ENCODE measurements around the gene DGKQ.

The DGKQ gene

DNA sequence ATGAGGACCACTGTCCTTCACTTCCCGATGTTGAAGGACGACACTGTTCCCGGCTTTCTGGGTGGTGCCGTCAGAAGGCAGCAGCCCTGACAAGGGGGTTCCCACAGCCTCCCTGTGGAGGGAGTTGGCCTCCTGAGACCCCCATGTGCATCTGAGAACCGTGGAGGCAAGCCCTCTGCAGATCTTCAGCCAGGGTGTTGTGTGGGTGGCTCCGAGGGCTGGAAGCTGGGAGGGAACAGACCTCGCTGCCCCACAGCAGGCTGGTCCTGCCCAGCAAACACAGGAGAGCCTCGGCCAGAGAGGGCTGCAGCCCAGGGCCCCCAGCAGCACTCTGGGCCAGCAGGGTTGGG lies 16.2 kb downstream of the DGKQ start:
- Histone ChIP-seq H3K27me3 (ENCODE audit: insufficient read depth, low read length) (no peaks in the 10 kb centered on the region), H3K27ac (ENCODE audit: low read depth, low read length) (no peak overlapping the region), H4K91ac (ENCODE audit: low read depth, low read length) (no peak overlapping the region), H3K18ac (ENCODE audit: low read length) (no peak overlapping the region), H2AK5ac (ENCODE audit: low read length) (no peak overlapping the region), H2AFZ (ENCODE audit: insufficient read depth, low read length, poor library complexity) (no peak overlapping the region), H3K79me2 (ENCODE audit: control insufficient read depth, insufficient read depth, low read length, poor library complexity) (no peaks in the 10 kb centered on the region), H4K12ac (ENCODE audit: low read depth, low read length) (no peak overlapping the region), H3K4me1 (ENCODE audit: control insufficient read depth in 1 of 2, insufficient read depth in 2 of 2, low read length in 2 of 2) (no peaks in the 10 kb centered on the region), H3K4me2 (ENCODE audit: low read length) (no peak overlapping the region), H3K9me3 (ENCODE audit: insufficient read depth, low read depth, low read length) (peaks cover 2% of the 10 kb centered on the region), H2BK12ac (ENCODE audit: low read length) (no peak overlapping the region), H3K4me3 (ENCODE audit: low read depth, low read length) (no peak overlapping the region), H3K36me3 (ENCODE audit: control insufficient read depth in 1 of 2, insufficient read depth in 2 of 2, low read length in 2 of 2) (peaks cover 14 to 17% of the 10 kb centered on the region in 2 experiments), H2BK5ac (ENCODE audit: low read depth, low read length, poor library complexity) (no peak overlapping the region), H3K4ac (ENCODE audit: low read depth, low read length) (no peak overlapping the region), H3K23ac (ENCODE audit: low read length) (no peak overlapping the region), H4K8ac (ENCODE audit: low read depth, low read length) (no peak overlapping the region), H2BK120ac (ENCODE audit: insufficient read depth, low read length, poor library complexity) (no peak overlapping the region), H3K14ac (ENCODE audit: low read length) (no peak overlapping the region), H3K79me1 (ENCODE audit: low read length) (no peaks in the 10 kb centered on the region), H3K9ac (ENCODE audit: low read length) (no peak overlapping the region)
- no peak for DNase-seq
- WGBS (ENCODE audit: extremely low coverage, insufficient coverage, insufficient read length): no CpG with 5 or more reads among the region's 8 CpGs

DNA sequence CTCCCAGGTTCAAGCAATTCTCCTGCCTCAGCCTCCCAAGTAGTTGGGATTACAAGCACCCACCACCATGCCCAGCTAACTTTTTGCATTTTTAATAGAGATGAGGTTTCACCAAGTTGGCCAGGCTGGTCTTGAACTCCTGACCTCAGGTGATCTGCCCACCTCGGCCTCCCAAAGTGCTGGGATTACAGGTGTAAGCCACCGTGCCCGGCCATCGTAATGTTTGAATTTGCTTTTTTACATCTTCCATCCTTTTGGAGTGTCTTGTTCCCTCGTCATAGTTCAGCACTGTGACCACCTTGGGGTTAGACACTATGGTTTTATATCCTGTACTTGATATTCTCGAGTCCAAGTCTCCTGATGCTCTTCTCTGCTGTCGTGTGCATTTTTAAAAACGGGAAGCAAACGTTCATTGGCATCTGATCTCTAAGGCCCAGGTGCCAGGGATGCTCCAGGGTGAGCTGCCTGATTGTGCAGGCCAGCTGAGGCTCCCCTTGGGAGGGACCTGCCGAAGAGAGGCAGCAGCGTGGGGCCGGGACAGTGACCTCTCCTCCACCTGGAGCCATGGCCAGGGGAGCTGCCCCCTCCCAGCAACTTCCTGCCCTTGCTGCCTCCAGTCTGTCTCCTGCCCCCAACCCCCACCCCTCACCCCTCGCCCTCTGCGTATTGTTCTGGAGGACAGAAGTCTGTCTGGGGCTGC lies 16.7 kb downstream of the DGKQ start:
- H3K79me1 ChIP-seq (ENCODE audit: low read length): no peaks in the 10 kb centered on the region
- no peaks in the 10 kb centered on the region for H3K27me3 ChIP-seq (ENCODE audit: insufficient read depth, low read length)
- H3K4me2 ChIP-seq (ENCODE audit: low read length): no peak overlapping the region
- no peak overlapping the region for H2BK5ac ChIP-seq (ENCODE audit: low read depth, low read length, poor library complexity)
- no peak overlapping the region for H4K8ac ChIP-seq (ENCODE audit: low read depth, low read length)
- H4K12ac ChIP-seq (ENCODE audit: low read depth, low read length): no peak overlapping the region
- H3K9me3 ChIP-seq (ENCODE audit: insufficient read depth, low read depth, low read length): peaks cover 2% of the 10 kb centered on the region
- no peak overlapping the region for H2BK120ac ChIP-seq (ENCODE audit: insufficient read depth, low read length, poor library complexity)
- H3K36me3 ChIP-seq (ENCODE audit: control insufficient read depth in 1 of 2, insufficient read depth in 2 of 2, low read length in 2 of 2): peaks cover 9 to 13% of the 10 kb centered on the region in 2 experiments
- no peak overlapping the region for H3K23ac ChIP-seq (ENCODE audit: low read length)
- no CpG with 5 or more reads among the region's 14 CpGs for WGBS (ENCODE audit: extremely low coverage, insufficient coverage, insufficient read length)
- no peak overlapping the region for H2AK5ac ChIP-seq (ENCODE audit: low read length)
- no peaks in the 10 kb centered on the region for H3K4me1 ChIP-seq (ENCODE audit: control insufficient read depth in 1 of 2, insufficient read depth in 2 of 2, low read length in 2 of 2)
- H3K4ac ChIP-seq (ENCODE audit: low read depth, low read length): no peak overlapping the region
- H3K14ac ChIP-seq (ENCODE audit: low read length): no peak overlapping the region
- no peak overlapping the region for H2AFZ ChIP-seq (ENCODE audit: insufficient read depth, low read length, poor library complexity)
- no peak overlapping the region for H3K27ac ChIP-seq (ENCODE audit: low read depth, low read length)
- no peak overlapping the region for H4K91ac ChIP-seq (ENCODE audit: low read depth, low read length)
- no peak overlapping the region for H3K4me3 ChIP-seq (ENCODE audit: low read depth, low read length)
- H3K18ac ChIP-seq (ENCODE audit: low read length): no peak overlapping the region
- no peaks in the 10 kb centered on the region for H3K79me2 ChIP-seq (ENCODE audit: control insufficient read depth, insufficient read depth, low read length, poor library complexity)
- no peak overlapping the region for H3K9ac ChIP-seq (ENCODE audit: low read length)
- DNase-seq: no peak
- no peak overlapping the region for H2BK12ac ChIP-seq (ENCODE audit: low read length)

DNA sequence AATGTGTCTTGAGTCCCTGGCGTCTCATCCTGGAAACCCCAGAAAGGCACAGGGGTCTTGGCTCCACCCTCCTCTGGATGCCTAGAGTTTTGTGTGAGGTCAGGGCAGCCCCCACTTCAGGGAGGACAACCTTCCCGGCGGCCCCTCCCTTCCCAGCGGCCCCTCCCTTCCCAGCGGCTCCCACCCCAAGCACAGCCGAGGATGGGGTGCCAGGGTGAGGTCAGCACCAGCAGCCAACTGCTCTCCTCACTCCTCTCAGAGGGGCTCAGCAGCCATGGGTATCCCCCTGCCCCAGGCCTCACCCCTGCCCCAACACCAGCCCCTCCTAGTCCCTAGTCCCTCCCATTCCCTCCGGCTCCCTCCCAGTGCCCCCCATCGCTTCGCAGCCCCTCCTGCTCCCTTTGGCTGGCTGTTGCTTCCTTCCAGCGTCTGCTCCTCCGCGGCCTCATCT lies 17.4 kb downstream of the DGKQ start:
- no peak overlapping the region for H4K12ac ChIP-seq (ENCODE audit: low read depth, low read length)
- no peak overlapping the region for H3K4ac ChIP-seq (ENCODE audit: low read depth, low read length)
- H3K27me3 ChIP-seq (ENCODE audit: insufficient read depth, low read length): no peaks in the 10 kb centered on the region
- H2AK5ac ChIP-seq (ENCODE audit: low read length): no peak overlapping the region
- WGBS (ENCODE audit: extremely low coverage, insufficient coverage, insufficient read length): no CpG with 5 or more reads among the region's 12 CpGs
- H3K4me1 ChIP-seq (ENCODE audit: control insufficient read depth in 1 of 2, insufficient read depth in 2 of 2, low read length in 2 of 2): peaks cover 3 to 5% of the 10 kb centered on the region in 2 experiments
- no peak overlapping the region for H3K27ac ChIP-seq (ENCODE audit: low read depth, low read length)
- H3K9ac ChIP-seq (ENCODE audit: low read length): no peak overlapping the region
- H3K14ac ChIP-seq (ENCODE audit: low read length): no peak overlapping the region
- no peak overlapping the region for H3K18ac ChIP-seq (ENCODE audit: low read length)
- H2BK120ac ChIP-seq (ENCODE audit: insufficient read depth, low read length, poor library complexity): no peak overlapping the region
- H2BK12ac ChIP-seq (ENCODE audit: low read length): no peak overlapping the region
- no peak overlapping the region for H3K4me3 ChIP-seq (ENCODE audit: low read depth, low read length)
- no peak overlapping the region for H2BK5ac ChIP-seq (ENCODE audit: low read depth, low read length, poor library complexity)
- no peak overlapping the region for H3K4me2 ChIP-seq (ENCODE audit: low read length)
- H3K23ac ChIP-seq (ENCODE audit: low read length): no peak overlapping the region
- peaks cover 9% of the 10 kb centered on the region in 2 experiments for H3K36me3 ChIP-seq (ENCODE audit: control insufficient read depth in 1 of 2, insufficient read depth in 2 of 2, low read length in 2 of 2)
- no peak for DNase-seq
- H4K8ac ChIP-seq (ENCODE audit: low read depth, low read length): no peak overlapping the region
- H3K79me1 ChIP-seq (ENCODE audit: low read length): no peaks in the 10 kb centered on the region
- no peak overlapping the region for H4K91ac ChIP-seq (ENCODE audit: low read depth, low read length)
- peaks cover under 1% of the 10 kb centered on the region for H3K9me3 ChIP-seq (ENCODE audit: insufficient read depth, low read depth, low read length)
- no peaks in the 10 kb centered on the region for H3K79me2 ChIP-seq (ENCODE audit: control insufficient read depth, insufficient read depth, low read length, poor library complexity)
- no peak overlapping the region for H2AFZ ChIP-seq (ENCODE audit: insufficient read depth, low read length, poor library complexity)

DNA sequence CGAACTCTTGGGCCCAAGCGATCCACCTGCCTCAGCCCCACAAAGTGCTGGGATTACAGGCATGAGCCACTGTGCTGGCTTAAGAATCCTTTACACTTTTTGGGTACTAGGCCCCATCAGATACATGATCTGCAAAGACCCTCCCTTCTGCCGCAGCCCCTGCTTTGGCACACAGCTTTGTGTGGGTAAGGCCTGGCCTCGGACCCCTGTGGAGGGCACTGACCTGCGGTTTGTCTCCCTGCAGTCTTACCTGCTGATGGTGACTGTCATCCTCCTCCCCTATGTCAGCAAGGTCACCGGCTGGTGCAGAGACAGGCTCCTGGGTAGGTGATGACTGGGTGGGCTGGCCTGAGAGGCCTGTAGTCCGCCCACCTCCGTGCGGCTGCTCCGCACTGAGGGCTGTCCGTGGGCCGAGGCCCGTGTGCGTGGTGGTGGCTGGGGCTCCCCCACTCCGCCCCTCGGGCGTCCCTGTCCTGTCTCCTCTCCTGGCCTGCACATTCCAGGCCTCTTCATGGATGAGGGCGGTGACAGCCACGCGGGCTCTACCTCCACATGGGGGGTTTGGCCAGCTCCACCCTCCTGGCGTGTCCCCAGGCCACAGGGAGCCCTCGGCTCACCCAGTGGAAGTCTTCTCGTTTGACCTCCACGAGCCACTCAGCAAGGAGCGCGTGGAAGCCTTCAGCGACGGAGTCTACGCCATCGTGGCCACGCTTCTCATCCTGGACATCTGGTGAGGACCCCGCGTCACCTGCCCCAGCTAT lies 18.0 kb downstream of the DGKQ start:
- no peak overlapping the region for H3K18ac ChIP-seq (ENCODE audit: low read length)
- peaks cover 8 to 9% of the 10 kb centered on the region in 2 experiments for H3K36me3 ChIP-seq (ENCODE audit: control insufficient read depth in 1 of 2, insufficient read depth in 2 of 2, low read length in 2 of 2)
- no peak overlapping the region for H4K8ac ChIP-seq (ENCODE audit: low read depth, low read length)
- H2AK5ac ChIP-seq (ENCODE audit: low read length): no peak overlapping the region
- H3K4ac ChIP-seq (ENCODE audit: low read depth, low read length): no peak overlapping the region
- H2BK120ac ChIP-seq (ENCODE audit: insufficient read depth, low read length, poor library complexity): no peak overlapping the region
- no peak overlapping the region for H3K14ac ChIP-seq (ENCODE audit: low read length)
- peaks cover 3 to 5% of the 10 kb centered on the region in 2 experiments for H3K4me1 ChIP-seq (ENCODE audit: control insufficient read depth in 1 of 2, insufficient read depth in 2 of 2, low read length in 2 of 2)
- H4K12ac ChIP-seq (ENCODE audit: low read depth, low read length): no peak overlapping the region
- no peaks in the 10 kb centered on the region for H3K79me1 ChIP-seq (ENCODE audit: low read length)
- H3K79me2 ChIP-seq (ENCODE audit: control insufficient read depth, insufficient read depth, low read length, poor library complexity): no peaks in the 10 kb centered on the region
- H3K9me3 ChIP-seq (ENCODE audit: insufficient read depth, low read depth, low read length): no peaks in the 10 kb centered on the region
- H2BK5ac ChIP-seq (ENCODE audit: low read depth, low read length, poor library complexity): no peak overlapping the region
- no peak overlapping the region for H3K27ac ChIP-seq (ENCODE audit: low read depth, low read length)
- no peak overlapping the region for H4K91ac ChIP-seq (ENCODE audit: low read depth, low read length)
- no peak for DNase-seq
- no peaks in the 10 kb centered on the region for H3K27me3 ChIP-seq (ENCODE audit: insufficient read depth, low read length)
- no peak overlapping the region for H3K9ac ChIP-seq (ENCODE audit: low read length)
- H3K4me3 ChIP-seq (ENCODE audit: low read depth, low read length): no peak overlapping the region
- no peak overlapping the region for H3K4me2 ChIP-seq (ENCODE audit: low read length)
- WGBS (ENCODE audit: extremely low coverage, insufficient coverage, insufficient read length): no CpG with 5 or more reads among the region's 33 CpGs
- no peak overlapping the region for H2AFZ ChIP-seq (ENCODE audit: insufficient read depth, low read length, poor library complexity)
- H2BK12ac ChIP-seq (ENCODE audit: low read length): no peak overlapping the region
- no peak overlapping the region for H3K23ac ChIP-seq (ENCODE audit: low read length)

Measured in trophoblast cell (in vitro differentiated cells and primary cell).